ENCODE data around the gene TICAM2.
"Not testable (repeated sequence)": the region's sequence is repeated elsewhere in the genome, so short reads cannot be mapped to it uniquely, and the experiment has no call there.

TICAM2 gene

GRCh38 chr5:115601701-115602590 is at the start of gene TICAM2:
Gene TICAM2, minus strand, starts transcription at chr5:115602479. Its CDS starts 21,223 bp downstream, at chr5:115581256.
- peak; percentile 66 for DNase-seq (ENCODE audit: low spot score)

GRCh38 chr5:115649541-115649940 is 47.3 kb upstream of the TICAM2 start:
- DNase-seq (ENCODE audit: low spot score): no peak

- DNase-seq (ENCODE audit: low spot score): no peak
Measured at GRCh38 chr5:115648056-115648455, 45.8 kb upstream of the TICAM2 start.

GRCh38 chr5:115645386-115645785 is 43.1 kb upstream of the TICAM2 start:
- DNase-seq (ENCODE audit: low spot score): not testable (repeated sequence)

GRCh38 chr5:115644046-115644445 is 41.8 kb upstream of the TICAM2 start:
- no peak for DNase-seq (ENCODE audit: low spot score)

- DNase-seq (ENCODE audit: low spot score): no peak
Measured at GRCh38 chr5:115641948-115642347, 39.7 kb upstream of the TICAM2 start.

- no peak for DNase-seq (ENCODE audit: low spot score)
Measured at GRCh38 chr5:115640274-115640673, 38.0 kb upstream of the TICAM2 start.

GRCh38 chr5:115639377-115639776 is 37.1 kb upstream of the TICAM2 start:
- DNase-seq (ENCODE audit: low spot score): no peak

- peak; percentile 72 for DNase-seq (ENCODE audit: low spot score)
Measured at GRCh38 chr5:115637507-115637906, 35.2 kb upstream of the TICAM2 start.

GRCh38 chr5:115636008-115636407 is 33.7 kb upstream of the TICAM2 start:
- DNase-seq (ENCODE audit: low spot score): no peak

GRCh38 chr5:115634343-115635132 is 32.3 kb upstream of the TICAM2 start:
- DNase-seq (ENCODE audit: low spot score): peak; percentile 81

- DNase-seq (ENCODE audit: low spot score): no peak
Measured at GRCh38 chr5:115629903-115630302, 27.6 kb upstream of the TICAM2 start.

- no peak for DNase-seq (ENCODE audit: low spot score)
Measured at GRCh38 chr5:115627295-115627865, 25.1 kb upstream of the TICAM2 start.

GRCh38 chr5:115626445-115626823 is 24.2 kb upstream of the TICAM2 start:
- no peak for DNase-seq (ENCODE audit: low spot score)

- peak; percentile 98 for DNase-seq (ENCODE audit: low spot score)
Measured at GRCh38 chr5:115625579-115626444, 23.5 kb upstream of the TICAM2 start, which contains the start of gene TMED7. Gene TMED7, minus strand, starts transcription at chr5:115626036. Its CDS starts 244 bp downstream, at chr5:115625792.

GRCh38 chr5:115624994-115625393 is 22.7 kb upstream of the TICAM2 start:
- no peak for DNase-seq (ENCODE audit: low spot score)

GRCh38 chr5:115623658-115624057 is 21.4 kb upstream of the TICAM2 start:
- DNase-seq (ENCODE audit: low spot score): no peak

- DNase-seq (ENCODE audit: low spot score): no peak
Measured at GRCh38 chr5:115621365-115621900, 19.2 kb upstream of the TICAM2 start.

GRCh38 chr5:115616892-115617291 is 14.6 kb upstream of the TICAM2 start:
- no peak for DNase-seq (ENCODE audit: low spot score)

- no peak for DNase-seq (ENCODE audit: low spot score)
Measured at GRCh38 chr5:115616472-115616871, 14.2 kb upstream of the TICAM2 start.

GRCh38 chr5:115611873-115612272 is 9.6 kb upstream of the TICAM2 start:
- DNase-seq (ENCODE audit: low spot score): no peak
